ENCODE data around the gene DCHS1. TPM values are rescaled to one million over a fixed set of nuclear protein-coding genes. Genes with fewer than 3 reads are reported as not detected.

Gene DCHS1
- total and polyA plus RNA-seq, 8 donors: 0.76 to 22.8 (median 13.2) TPM

- 0 to 2% (median 0%) methylated on average over 10 of the region's 10 CpGs for WGBS, 5 donors
- DNase-seq: no peak
Observed at GRCh38 chr11:6682591-6682935, 27.0 kb upstream of the DCHS1 start.

GRCh38 chr11:6681949-6682348 lies 26.3 kb upstream of the DCHS1 start:
- no peaks in the 10 kb centered on the region for H3K9me3 ChIP-seq
- DNase-seq: peak in 1 of 2 donors; percentile 51
- peak overlapping the region in 2 of 5 donors; percentile 91 to 95 for H3K27ac ChIP-seq
- intact Hi-C loops (cut with DNase I; ENCODE audit: low total_unique reads): loop anchor here (10.0 kb wide), 1 partner anchor 77 kb away; the partner anchor contains the start of genes ILK and RRP8
- peaks cover 13 to 28% (median 22%) of the 10 kb centered on the region in 4 donors for H3K4me1 ChIP-seq
- H3K4me3 ChIP-seq: peak overlapping the region; percentile 83 to 98 (median 90)
- WGBS, 5 donors: 0 to 24% (median 9%) methylated on average over 5 of the region's 5 CpGs
- H3K36me3 ChIP-seq: peaks cover 16 to 21% (median 18%) of the 10 kb centered on the region in 4 donors
- TF ChIP-seq POLR2A (IDR thresholded peaks at IDR 0.05) (no peak), EP300 (IDR thresholded peaks at IDR 0.05) (no peak), POLR2AphosphoS5 (IDR thresholded peaks at IDR 0.05) (no peak), CTCF (IDR thresholded peaks at IDR 0.05) (no peak)
- H3K27me3 ChIP-seq: no peaks in the 10 kb centered on the region

More at GRCh38 chr11:6682591-6682935, 27.0 kb upstream of the DCHS1 start:
- H3K4me1 ChIP-seq: peaks cover 13 to 28% (median 22%) of the 10 kb centered on the region in 4 donors
- TF ChIP-seq EP300 (IDR thresholded peaks at IDR 0.05) (no peak), CTCF (IDR thresholded peaks at IDR 0.05) (no peak), POLR2AphosphoS5 (IDR thresholded peaks at IDR 0.05) (no peak), POLR2A (IDR thresholded peaks at IDR 0.05) (no peak)
- peaks cover 16 to 21% (median 18%) of the 10 kb centered on the region in 4 donors for H3K36me3 ChIP-seq
- no peaks in the 10 kb centered on the region for H3K27me3 ChIP-seq
- peak overlapping the region; percentile 78 to 96 (median 91) for H3K27ac ChIP-seq
- peak overlapping the region; percentile 83 to 98 (median 90) for H3K4me3 ChIP-seq
- intact Hi-C loops (cut with DNase I; ENCODE audit: low total_unique reads): loop anchor here (10.0 kb wide), 1 partner anchor 78 kb away; the partner anchor contains the start of genes ILK and RRP8
- H3K9me3 ChIP-seq: no peaks in the 10 kb centered on the region

- Histone ChIP-seq H3K4me3 (peak overlapping the region in 3 of 4 donors; percentile 83 to 98 (median 90)), H3K4me1 (peaks cover 13 to 28% (median 22%) of the 10 kb centered on the region in 4 donors), H3K27me3 (no peaks in the 10 kb centered on the region), H3K36me3 (peaks cover 16 to 21% (median 18%) of the 10 kb centered on the region in 4 donors), H3K27ac (no peak overlapping the region), H3K9me3 (no peaks in the 10 kb centered on the region)
- WGBS, 5 donors: 48 to 68% (median 59%) methylated on average over 1 of the region's 1 CpG
- no peak for TF ChIP-seq POLR2AphosphoS5 (IDR thresholded peaks at IDR 0.05)
- TF ChIP-seq EP300 (IDR thresholded peaks at IDR 0.05): no peak
- TF ChIP-seq CTCF (IDR thresholded peaks at IDR 0.05): no peak
- no peak for TF ChIP-seq POLR2A (IDR thresholded peaks at IDR 0.05)
- no peak for DNase-seq
- intact Hi-C loops (cut with DNase I; ENCODE audit: low total_unique reads): loop anchor here (10.0 kb wide), 1 partner anchor 77 kb away; the partner anchor contains the start of genes ILK and RRP8
Observed at GRCh38 chr11:6681505-6681904, 25.9 kb upstream of the DCHS1 start.

- no peaks in the 10 kb centered on the region for H3K9me3 ChIP-seq
- DNase-seq: no peak
- no peaks in the 10 kb centered on the region for H3K27me3 ChIP-seq
- intact Hi-C loops (cut with DNase I; ENCODE audit: low total_unique reads): loop anchor here (10.0 kb wide), 1 partner anchor 142 kb away; no protein-coding TSS in a partner anchor
- 67 to 75% (median 71%) methylated on average over 3 of the region's 3 CpGs for WGBS, 5 donors
- H3K4me3 ChIP-seq: no peak overlapping the region
- TF ChIP-seq POLR2AphosphoS5 (IDR thresholded peaks at IDR 0.05): no peak
- TF ChIP-seq EP300 (IDR thresholded peaks at IDR 0.05): no peak
- TF ChIP-seq CTCF (IDR thresholded peaks at IDR 0.05): no peak
- TF ChIP-seq POLR2A (IDR thresholded peaks at IDR 0.05): no peak
- peaks cover 9 to 15% (median 13%) of the 10 kb centered on the region in 4 donors for H3K4me1 ChIP-seq
- peaks cover 16 to 21% (median 18%) of the 10 kb centered on the region in 4 donors for H3K36me3 ChIP-seq
- H3K27ac ChIP-seq: no peak overlapping the region
Observed at GRCh38 chr11:6677018-6677417, 21.4 kb upstream of the DCHS1 start.
